GM12875 (cell line): Measurements from ENCODE around the gene COL26A1.

Experiments used
- H3K4me3 ChIP-seq: one replicate; pipeline ENCODE4 v1.5.1; 2011; ENCODE audit warnings: low read depth, low read length, control low read depth
- CTCF ChIP-seq: IDR thresholded peaks from 2 replicates; pipeline ENCODE4 v1.5.1; 2011; ENCODE audit warnings: low read depth, mild to moderate bottlenecking, control low read depth, inconsistent platforms, low read length, moderate library complexity, borderline replicate concordance; ENCODE audit not compliant: insufficient read depth

The COL26A1 gene

GRCh38 chr7:101441890-101442289, 79.2 kb downstream of the COL26A1 start:
- no peak overlapping the region for H3K4me3 ChIP-seq
- TF ChIP-seq CTCF: no peak

- no peak overlapping the region for H3K4me3 ChIP-seq
- no peak for TF ChIP-seq CTCF
Measured at GRCh38 chr7:101442426-101443070, 79.9 kb downstream of the COL26A1 start.

GRCh38 chr7:101450064-101450463, 87.4 kb downstream of the COL26A1 start:
- no peak for TF ChIP-seq CTCF
- H3K4me3 ChIP-seq: no peak overlapping the region

- no peak for TF ChIP-seq CTCF
- H3K4me3 ChIP-seq: no peak overlapping the region
Measured at GRCh38 chr7:101453617-101454016, 90.9 kb downstream of the COL26A1 start.

- H3K4me3 ChIP-seq: no peak overlapping the region
- no peak for TF ChIP-seq CTCF
Measured at GRCh38 chr7:101457001-101457750, 94.5 kb downstream of the COL26A1 start.

- H3K4me3 ChIP-seq: no peak overlapping the region
- no peak for TF ChIP-seq CTCF
Measured at GRCh38 chr7:101465131-101465530, 102.5 kb downstream of the COL26A1 start.
